ENCODE measurements around the gene MRPL58.

Gene MRPL58

DNA sequence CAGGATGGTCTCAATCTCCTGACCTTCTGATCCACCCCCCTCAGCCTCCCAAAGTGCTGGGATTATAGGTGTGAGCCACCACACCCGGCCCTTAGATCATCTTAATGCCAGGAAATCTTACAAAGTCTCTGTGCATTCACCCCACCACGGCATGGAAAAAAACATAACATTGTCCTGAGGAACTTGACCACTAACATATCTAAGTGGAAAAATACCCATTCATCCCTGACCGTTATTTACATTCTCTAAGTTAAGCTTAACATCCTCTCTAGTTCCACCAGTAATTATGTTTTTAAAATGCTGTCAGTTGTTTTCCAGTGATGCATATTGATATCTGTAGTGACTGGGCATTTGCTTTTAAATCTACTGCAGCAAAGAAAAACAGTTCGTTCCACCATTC, 36.5 kb upstream of the MRPL58 start:
- H3K36me3 ChIP-seq (replicated peaks), result no peaks in the 10 kb centered on the region
- in situ Hi-C loops (cut with HindIII; ENCODE audit: low pct_ligation_motif_present, low sequenced_read_pairs), result no loop called here
- TF ChIP-seq, protein P1, sequence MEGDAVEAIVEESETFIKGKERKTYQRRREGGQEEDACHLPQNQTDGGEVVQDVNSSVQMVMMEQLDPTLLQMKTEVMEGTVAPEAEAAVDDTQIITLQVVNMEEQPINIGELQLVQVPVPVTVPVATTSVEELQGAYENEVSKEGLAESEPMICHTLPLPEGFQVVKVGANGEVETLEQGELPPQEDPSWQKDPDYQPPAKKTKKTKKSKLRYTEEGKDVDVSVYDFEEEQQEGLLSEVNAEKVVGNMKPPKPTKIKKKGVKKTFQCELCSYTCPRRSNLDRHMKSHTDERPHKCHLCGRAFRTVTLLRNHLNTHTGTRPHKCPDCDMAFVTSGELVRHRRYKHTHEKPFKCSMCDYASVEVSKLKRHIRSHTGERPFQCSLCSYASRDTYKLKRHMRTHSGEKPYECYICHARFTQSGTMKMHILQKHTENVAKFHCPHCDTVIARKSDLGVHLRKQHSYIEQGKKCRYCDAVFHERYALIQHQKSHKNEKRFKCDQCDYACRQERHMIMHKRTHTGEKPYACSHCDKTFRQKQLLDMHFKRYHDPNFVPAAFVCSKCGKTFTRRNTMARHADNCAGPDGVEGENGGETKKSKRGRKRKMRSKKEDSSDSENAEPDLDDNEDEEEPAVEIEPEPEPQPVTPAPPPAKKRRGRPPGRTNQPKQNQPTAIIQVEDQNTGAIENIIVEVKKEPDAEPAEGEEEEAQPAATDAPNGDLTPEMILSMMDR (IDR thresholded peaks at IDR 0.05; ENCODE audit: low read depth, low read length, missing control alignments), result no peak
- H3K4me3 ChIP-seq (ENCODE audit: low read depth, low read length), result no peak overlapping the region
- no peak for DNase-seq
- peaks cover 16% of the 10 kb centered on the region for H3K27me3 ChIP-seq (replicated peaks)
- no peak overlapping the region for H3K27ac ChIP-seq

DNA sequence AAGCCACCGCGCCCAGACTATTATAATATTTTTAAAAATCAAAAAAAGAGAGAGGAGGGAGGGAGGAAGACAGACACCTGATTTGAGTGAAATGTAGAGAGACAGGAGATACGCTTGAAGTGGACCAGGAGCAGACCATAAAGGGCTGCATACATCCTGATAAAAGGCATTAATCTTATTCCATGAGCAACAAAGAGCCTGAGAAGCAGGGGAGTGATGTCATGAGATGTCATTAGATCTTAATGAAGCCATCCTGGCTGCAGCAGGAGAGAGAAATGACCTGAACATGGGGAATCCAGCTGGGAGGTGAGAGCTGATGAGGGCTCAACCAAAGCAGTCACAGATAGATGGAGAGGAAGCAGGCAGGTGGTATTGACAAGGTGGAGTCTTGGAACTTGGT, 34.7 kb upstream of the MRPL58 start:
- DNase-seq, result no peak
- H3K27me3 ChIP-seq (replicated peaks), result peaks cover 9% of the 10 kb centered on the region
- no peak overlapping the region for H3K27ac ChIP-seq
- in situ Hi-C loops (cut with HindIII; ENCODE audit: low pct_ligation_motif_present, low sequenced_read_pairs), result no loop called here
- TF ChIP-seq, protein P1 (IDR thresholded peaks at IDR 0.05; ENCODE audit: low read depth, low read length, missing control alignments), result no peak
- H3K4me3 ChIP-seq (ENCODE audit: low read depth, low read length), result no peak overlapping the region
- no peaks in the 10 kb centered on the region for H3K36me3 ChIP-seq (replicated peaks)

- TF ChIP-seq, protein P1 (IDR thresholded peaks at IDR 0.05; ENCODE audit: low read depth, low read length, missing control alignments), result no peak
- Histone ChIP-seq H3K27me3 (replicated peaks) (peaks cover 4% of the 10 kb centered on the region), H3K36me3 (replicated peaks) (no peaks in the 10 kb centered on the region), H3K4me3 (ENCODE audit: low read depth, low read length) (no peak overlapping the region), H3K27ac (no peak overlapping the region)
- DNase-seq, result no peak
- in situ Hi-C loops (cut with HindIII; ENCODE audit: low pct_ligation_motif_present, low sequenced_read_pairs), result no loop called here
Observed at GRCh38 chr17:74978240-74978639, 34.2 kb upstream of the MRPL58 start.

GRCh38 chr17:74979408-74980146, 32.9 kb upstream of the MRPL58 start:
- TF ChIP-seq, protein P1 (IDR thresholded peaks at IDR 0.05; ENCODE audit: low read depth, low read length, missing control alignments), result no peak
- Histone ChIP-seq H3K27me3 (replicated peaks) (no peaks in the 10 kb centered on the region), H3K4me3 (ENCODE audit: low read depth, low read length) (no peak overlapping the region), H3K36me3 (replicated peaks) (no peaks in the 10 kb centered on the region), H3K27ac (no peak overlapping the region)
- no peak for DNase-seq
- in situ Hi-C loops (cut with HindIII; ENCODE audit: low pct_ligation_motif_present, low sequenced_read_pairs), result no loop called here

GRCh38 chr17:74981318-74981978, 31.0 kb upstream of the MRPL58 start:
- in situ Hi-C loops (cut with HindIII; ENCODE audit: low pct_ligation_motif_present, low sequenced_read_pairs), result no loop called here
- Histone ChIP-seq H3K27ac (no peak overlapping the region), H3K27me3 (replicated peaks) (no peaks in the 10 kb centered on the region), H3K36me3 (replicated peaks) (no peaks in the 10 kb centered on the region), H3K4me3 (ENCODE audit: low read depth, low read length) (peak overlapping the region; percentile 69)
- TF ChIP-seq, protein P1 (IDR thresholded peaks at IDR 0.05; ENCODE audit: low read depth, low read length, missing control alignments), result no peak
- no peak for DNase-seq

Measured in brain microvascular endothelial cell (primary cell).